K562 (cell line): ENCODE results near the gene FAM184B. TPM values are rescaled to one million over a fixed set of nuclear protein-coding genes. Genes with fewer than 3 reads are reported as not detected.

ENCODE experiments used
- AFF4 ChIP-seq: sonication (generic); formaldehyde crosslinking; IDR thresholded peaks from 2 replicates; pipeline ENCODE4 v1.8.0; 2023; ENCODE audit warnings: mild to moderate bottlenecking, missing genetic modification reagents
- CAMTA2 ChIP-seq: fragments of 250-450 bp; sonication (Bioruptor Pico); conservative IDR thresholded peaks from 2 replicates; pipeline ENCODE4 v1.5.1; 2022
- CHCHD3 ChIP-seq: fragments of 250-450 bp; sonication (Bioruptor Pico); IDR thresholded peaks from 2 replicates; pipeline ENCODE4 v2.1.2; 2022; ENCODE audit warnings: mild to moderate bottlenecking
- CXXC5 ChIP-seq: fragments of 250-450 bp; sonication (Bioruptor Pico); IDR thresholded peaks from 2 replicates; pipeline ENCODE4 v1.8.0; 2022; ENCODE audit warnings: inconsistent platforms, mild to moderate bottlenecking, moderate library complexity
- HBP1 ChIP-seq: fragments of 450-650 bp; formaldehyde crosslinking; IDR thresholded peaks from 2 replicates; pipeline ENCODE4 v1.4.0; 2022; ENCODE audit warnings: missing genetic modification characterization
- RAD21 ChIP-seq, 2 experiments: fragments of 250-450 bp in 1 of 2; fragments of 450-650 bp in 1 of 2; sonication (Bioruptor Pico) in 1 of 2; formaldehyde crosslinking in 1 of 2; IDR thresholded peaks in 1 of 2; conservative IDR thresholded peaks in 1 of 2; 2 replicates each; pipeline versions ENCODE4 v1.4.0 to v1.8.0; 2020 to 2022; ENCODE audit warnings: mild to moderate bottlenecking in 2 of 2, moderate library complexity in 1 of 2
- RBM22 ChIP-seq: fragments of 200-400 bp; formaldehyde crosslinking; IDR thresholded peaks from 2 replicates; pipeline ENCODE4 v1.6.1; 2018; ENCODE audit warnings: low read length, low read depth; ENCODE audit not compliant: poor library complexity, severe bottlenecking
- RFX5 ChIP-seq: IDR thresholded peaks from 2 replicates; pipeline ENCODE4 v1.6.1; 2011; ENCODE audit warnings: low read depth, mild to moderate bottlenecking, improper control_type of control experiment, low read length
- ZNF12 ChIP-seq: sonication (generic); formaldehyde crosslinking; IDR thresholded peaks from 2 replicates; pipeline ENCODE4 v1.4.0; 2020; ENCODE audit warnings: mild to moderate bottlenecking, missing genetic modification reagents
- ZNF347 ChIP-seq: fragments of 450-650 bp; formaldehyde crosslinking; IDR thresholded peaks from 2 replicates; pipeline ENCODE4 v1.4.0; 2020; ENCODE audit warnings: low read depth, mild to moderate bottlenecking, moderate library complexity
- ZNF518B ChIP-seq: fragments of 250-450 bp; sonication (Bioruptor Pico); IDR thresholded peaks from 2 replicates; pipeline ENCODE4 v1.5.0; 2021; ENCODE audit warnings: mild to moderate bottlenecking, moderate library complexity
- polyA plus RNA-seq, 8 experiments: library from polyadenylated mRNA; depleted of rRNA in 4 of 8; stranded (reverse) in 5 of 8; unstranded in 3 of 8; fragments of >200 nt; fragmentation: Nextera tagmentation in 2 of 8; fragmentation: Illumina TruSeq in 1 of 8; extraction: Ambion mirVana in 2 of 8; extraction: Trizol in 1 of 8; gene quantifications; 2 replicates each; pipeline versions ENCODE4 v1.2.1 to v1.2.3, GENCODE V29; 2011 to 2014; ENCODE audit warnings: inconsistent platforms in 1 of 8, missing spikeins in 1 of 8
- total RNA-seq, 7 experiments: library from RNA; depleted of rRNA in 6 of 7; stranded (reverse); fragments of >200 nt in 6 of 7; fragmentation: Illumina TruSeq in 2 of 7; extraction: Trizol in 2 of 7; gene quantifications; 2 replicates each; pipeline versions ENCODE4 v1.2.1 to v1.2.3, GENCODE V29; 2011 to 2021; ENCODE audit warnings: low replicate concordance in 1 of 7

Gene FAM184B
- total and polyA plus RNA-seq, 9 of the 15 experiments (the other 6 are each of a cell fraction or from before 2014, with no cell fraction given) = not detected

GRCh38 chr4:17701138-17701839 is 80.1 kb downstream of the FAM184B start (continued):
- TF ChIP-seq HBP1 (CRISPR knock-in tag) (no peak), CHCHD3 (CRISPR knock-in tag) (no peak), CXXC5 (no peak), ZNF347 (CRISPR knock-in tag) (no peak), RBM22 (no peak), CAMTA2 (no peak), AFF4 (CRISPR knock-in tag) (no peak), RFX5 (no peak), RAD21 (CRISPR knock-in tag; conservative IDR thresholded peaks at IDR 0.05 in 1 of 2, IDR thresholded peaks at IDR 0.05 in 1 of 2) (no peak), ZNF518B (no peak), ZNF12 (no peak)
- TF ChIP-seq, all 486 proteins: peak for 0
